ENCODE measurements around the gene AGBL1.

Gene AGBL1

DNA sequence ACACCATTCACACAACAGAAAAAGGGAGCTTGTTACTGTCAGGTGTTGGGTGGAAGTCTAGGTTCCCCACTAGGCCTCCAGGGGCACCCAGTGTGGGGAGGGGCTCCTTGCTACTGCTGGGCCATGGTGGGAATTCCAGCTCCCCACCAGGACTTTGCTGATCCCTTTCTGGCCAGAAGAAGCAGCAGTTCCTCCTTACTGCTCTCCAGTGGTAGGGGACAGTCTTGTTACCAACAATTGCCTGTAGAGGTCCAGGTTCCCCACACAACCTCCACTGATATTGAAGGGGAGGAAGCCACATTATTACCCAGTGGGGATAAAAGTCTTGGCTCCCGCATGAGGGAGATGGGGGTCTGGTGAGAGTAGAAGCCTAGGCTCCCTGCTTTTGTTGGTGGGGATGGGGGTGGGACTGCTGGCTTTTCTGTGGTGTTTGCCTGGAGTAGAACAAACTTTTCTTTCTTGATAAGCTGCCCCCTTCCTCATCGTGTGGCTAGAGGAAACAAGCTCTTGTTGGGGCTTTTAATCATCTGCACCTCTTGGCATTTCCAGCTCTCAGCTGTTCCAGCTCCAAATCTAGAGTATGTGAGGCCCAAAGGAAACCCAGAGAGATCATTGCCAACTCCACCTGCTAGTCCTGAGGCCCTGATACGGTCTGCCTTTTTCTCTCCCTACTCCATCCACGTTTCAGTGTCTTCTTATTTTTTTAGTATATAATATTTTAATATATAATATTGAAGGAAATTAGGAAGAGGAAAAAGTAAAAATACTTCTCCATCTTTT is 824.2 kb downstream of the AGBL1 start:
- DNase-seq: no peak

DNA sequence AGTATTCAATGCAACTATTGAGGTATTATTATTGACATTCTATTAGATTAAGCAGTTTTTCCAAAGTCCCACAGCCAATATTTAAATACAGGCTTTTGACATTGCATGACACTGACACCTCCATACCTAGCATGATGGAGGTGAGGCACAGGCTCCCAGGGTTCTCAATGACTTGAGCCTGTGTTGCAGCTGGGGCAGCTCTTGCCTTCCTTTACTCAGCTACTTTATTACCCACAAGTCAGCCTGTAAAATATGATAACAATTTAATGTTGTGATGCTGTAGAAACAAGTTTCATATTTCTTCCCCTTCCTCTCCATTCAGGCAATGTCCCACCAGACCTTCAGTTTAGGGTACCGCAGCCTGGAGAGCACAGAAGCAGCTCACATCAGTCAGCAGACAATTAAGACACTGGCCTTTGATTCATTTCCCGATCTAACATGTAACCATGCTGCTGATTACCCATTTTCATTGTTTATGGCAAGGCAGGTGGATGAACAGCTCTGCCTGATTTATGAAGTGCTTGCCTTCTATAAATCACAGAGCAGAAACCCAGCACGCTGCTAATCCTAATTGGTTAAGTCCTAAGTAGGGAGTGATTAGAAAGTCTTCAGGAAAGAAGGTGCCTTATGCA is 826.1 kb downstream of the AGBL1 start:
- DNase-seq: no peak

DNA sequence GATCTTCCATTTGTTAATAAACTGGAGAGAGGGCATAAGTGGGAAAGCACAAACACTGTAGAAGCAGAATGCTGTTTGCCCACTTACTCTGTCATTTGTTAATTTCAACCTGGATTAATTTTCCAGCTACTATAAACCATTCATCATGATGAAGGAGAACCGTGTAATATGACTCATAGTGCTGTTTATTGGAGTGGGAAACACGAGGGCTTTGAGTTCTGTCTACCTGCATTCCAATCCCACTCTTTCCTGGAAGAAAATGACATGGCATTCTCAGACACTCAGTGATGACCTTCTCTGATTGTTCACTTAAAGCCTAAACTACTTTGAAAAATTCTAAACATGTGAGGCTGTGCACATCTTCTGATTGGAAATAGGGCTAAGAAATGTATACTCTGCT is 826.7 kb downstream of the AGBL1 start:
- DNase-seq: no peak

DNA sequence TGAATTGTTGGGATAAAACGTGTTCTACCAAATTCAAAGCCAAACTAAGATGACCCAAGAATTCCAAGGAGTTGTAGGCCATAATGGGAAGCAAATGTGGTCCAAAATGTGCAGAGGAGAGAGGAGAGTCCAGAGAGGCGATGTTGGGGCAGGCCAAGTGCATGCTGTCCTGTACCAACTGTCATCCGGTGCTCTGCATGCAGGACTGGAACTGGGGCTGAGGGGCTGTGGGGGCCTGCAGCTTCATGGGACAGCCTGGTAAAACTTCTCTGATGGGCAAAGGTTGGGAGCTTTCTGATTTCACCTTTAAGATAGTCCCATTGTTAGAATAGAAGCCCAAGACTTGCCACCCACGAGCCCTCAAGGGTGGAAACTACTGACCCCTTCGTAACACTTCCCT is 831.4 kb downstream of the AGBL1 start:
- DNase-seq: no peak

DNA sequence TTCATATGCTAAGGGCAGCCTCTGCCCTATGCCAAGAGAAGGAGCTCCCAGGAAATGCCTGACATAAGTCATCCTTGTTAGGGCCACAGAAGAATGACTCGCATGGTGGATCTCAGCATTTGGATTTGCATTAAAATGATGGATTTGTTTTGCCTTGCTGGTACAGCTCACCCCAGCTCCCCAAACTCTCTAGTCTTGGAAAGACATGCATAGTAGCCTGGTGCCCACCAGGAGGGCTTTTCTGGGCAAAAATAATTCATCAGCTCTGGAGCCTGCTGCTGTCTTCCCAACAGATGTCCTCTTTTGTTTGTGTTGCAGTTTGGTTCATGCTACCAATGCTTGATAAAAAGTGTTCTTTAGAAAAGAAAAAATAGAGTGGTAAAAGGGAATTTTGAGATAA is 833.0 kb downstream of the AGBL1 start:
- no peak for DNase-seq

DNA sequence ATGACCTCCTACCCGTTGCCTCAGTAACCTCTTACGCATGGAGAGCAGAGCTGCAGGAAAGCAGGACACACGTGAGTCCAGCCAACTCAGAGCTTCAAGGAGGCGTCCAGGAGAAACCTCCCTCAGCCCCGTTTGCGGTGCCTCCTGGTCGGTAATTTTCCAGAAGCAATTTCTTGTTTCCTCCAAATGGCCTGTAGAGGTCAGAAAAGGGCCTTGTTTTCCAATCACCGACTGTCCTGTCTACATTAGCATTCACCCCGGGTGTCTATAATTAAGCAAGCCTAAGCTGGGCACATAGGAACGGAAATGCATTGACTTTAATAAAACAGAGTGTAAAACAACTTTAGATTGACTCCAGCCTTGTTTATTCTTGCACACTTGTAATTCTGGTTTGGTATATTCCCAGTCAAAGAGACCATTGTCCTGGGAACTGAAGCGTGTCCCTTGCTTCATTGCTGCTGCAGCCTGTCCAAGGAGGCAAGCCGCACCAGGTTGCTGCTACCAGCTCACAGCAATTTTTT is 836.2 kb downstream of the AGBL1 start:
- DNase-seq: no peak

DNA sequence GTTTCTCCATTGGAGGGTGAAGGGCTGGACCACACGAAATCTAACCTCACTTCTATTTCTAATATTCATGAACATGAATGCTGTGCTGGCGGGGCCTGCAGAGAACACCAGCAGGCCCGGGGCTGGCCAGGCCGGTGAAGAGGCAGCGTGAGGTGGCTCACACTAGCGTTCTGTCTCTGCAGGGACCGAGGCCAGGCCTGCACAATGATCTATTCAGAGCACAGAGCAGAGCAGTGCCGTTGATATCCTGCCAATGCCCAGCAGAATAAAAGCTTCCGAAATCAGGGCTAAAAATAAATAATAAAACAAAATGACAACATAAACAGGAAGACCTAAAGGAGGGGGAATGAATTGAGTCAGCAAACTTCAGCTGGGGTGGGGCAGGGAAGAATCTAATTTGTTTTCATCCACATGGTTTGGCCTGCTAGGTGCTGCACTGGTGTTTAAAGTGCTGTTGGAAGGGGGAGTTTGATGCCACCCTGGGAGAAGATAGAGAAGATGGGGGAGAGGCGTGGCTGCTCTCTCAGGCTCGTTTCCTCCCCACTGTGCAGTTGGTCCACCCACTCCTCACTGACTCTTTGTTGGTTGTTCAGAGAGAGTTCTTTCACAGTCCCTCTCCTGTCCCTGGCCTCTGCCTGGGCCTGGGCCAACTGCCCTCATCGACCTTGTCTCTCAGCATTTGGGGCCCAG is 837.1 kb downstream of the AGBL1 start:
- no peak for DNase-seq

DNA sequence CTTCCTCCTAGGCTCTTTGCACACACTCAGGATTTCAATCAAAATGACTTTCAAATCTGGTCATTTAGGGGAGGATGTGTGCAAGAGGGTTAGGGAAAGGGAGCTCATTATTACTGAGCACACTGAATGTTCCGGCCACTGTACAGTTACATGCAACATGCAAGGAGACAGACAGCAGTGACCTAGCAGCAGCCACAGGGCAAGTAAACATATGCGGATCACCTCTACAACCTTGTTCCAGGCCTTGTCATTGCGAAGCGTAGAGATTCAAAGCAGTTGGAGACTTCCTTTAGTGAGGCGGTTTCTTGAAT is 837.6 kb downstream of the AGBL1 start:
- DNase-seq: no peak

DNA sequence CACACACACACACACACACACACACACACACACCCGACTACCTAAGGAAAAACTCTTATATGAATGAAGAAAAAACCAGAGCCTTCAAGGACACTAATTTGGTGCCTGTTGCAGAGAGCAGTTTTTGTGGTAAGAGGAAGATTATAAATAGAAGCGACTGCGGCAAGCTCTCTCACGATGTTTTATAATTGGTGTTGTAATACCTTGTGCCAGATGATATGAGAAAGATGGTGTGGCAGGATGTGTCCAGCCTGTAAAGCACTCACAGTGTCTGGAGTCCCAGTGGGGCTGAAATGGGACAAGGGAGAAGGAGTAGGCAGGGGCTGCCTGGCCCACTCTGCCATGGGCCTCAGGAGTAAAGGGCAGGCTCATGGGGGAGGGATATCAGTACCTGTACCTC is 839.9 kb downstream of the AGBL1 start:
- no peak for DNase-seq

DNA sequence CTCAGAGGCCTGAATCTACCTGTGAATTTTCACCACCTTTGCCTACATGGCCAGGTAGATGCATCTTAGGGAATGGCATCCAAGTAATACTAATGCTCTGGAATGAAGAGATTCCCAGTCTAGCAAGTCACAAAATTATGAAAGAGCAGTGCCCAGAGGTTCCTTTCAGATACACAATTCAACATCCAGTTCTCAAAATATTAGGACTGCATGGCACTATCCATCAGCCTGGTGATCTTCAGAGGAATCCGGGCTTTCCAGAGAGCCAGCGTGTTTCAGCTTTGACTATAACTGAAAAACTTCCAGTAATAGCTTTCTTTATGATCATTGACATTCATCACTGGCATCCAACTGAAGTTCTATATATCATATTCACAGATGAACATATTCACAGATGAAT is 849.8 kb downstream of the AGBL1 start:
- DNase-seq: no peak

DNA sequence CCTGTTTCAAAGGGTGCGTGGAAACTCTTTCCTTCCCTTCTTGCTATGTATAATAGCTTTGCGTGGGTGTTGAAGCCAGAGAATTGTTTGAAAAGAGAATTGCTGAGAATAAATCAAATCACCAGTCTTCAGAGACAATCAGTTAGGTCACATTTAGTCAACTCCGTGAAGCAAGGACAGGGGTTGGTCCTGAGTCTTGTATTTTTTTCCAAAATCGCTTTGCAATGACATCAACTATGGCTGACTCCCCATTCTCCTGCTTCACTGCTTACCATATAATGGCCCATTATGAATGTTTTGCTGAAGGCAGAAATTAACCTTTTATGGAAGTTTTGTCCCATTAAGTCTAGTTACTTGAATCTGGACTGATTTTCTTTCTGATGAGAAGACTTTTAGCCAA is 852.8 kb downstream of the AGBL1 start:
- DNase-seq: no peak

DNA sequence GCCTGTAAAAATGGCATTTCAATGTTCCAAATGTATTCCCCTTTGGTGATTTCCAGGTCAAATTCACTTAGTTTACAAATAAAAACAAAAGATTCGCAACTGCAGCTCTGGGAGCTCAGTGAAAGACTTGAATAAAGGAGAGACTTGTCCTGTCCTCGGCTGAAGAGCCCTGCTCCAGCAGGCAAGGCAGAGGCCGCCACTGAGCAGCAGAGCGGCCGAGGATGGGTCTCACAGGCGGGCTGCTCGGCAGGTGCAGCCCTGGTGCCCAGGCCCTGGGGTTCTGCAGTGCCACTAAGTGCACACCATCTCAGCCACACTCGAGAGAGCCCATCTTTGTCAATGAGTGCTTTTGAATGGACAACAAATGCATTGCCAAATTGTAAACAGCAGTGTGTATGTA is 856.2 kb downstream of the AGBL1 start:
- no peak for DNase-seq

DNA sequence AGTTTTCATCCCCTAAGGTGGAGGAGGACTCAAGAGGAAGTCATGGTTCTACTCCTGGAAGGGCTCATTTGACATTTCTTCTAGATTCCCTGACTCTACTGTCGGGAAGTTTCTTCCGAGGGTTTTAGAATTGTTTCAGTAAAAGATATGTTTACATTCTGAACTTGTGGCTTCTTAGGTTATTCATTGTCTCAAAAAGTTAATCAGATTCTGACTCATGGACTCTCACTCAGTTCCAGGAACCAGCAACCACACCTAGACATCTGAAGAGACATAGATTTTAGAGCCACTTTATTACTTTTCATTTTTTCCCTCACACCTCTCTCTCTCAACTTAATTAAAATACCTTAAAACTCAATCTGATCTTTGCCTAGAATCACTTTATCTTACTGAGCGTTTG is 862.6 kb downstream of the AGBL1 start:
- DNase-seq: no peak

DNA sequence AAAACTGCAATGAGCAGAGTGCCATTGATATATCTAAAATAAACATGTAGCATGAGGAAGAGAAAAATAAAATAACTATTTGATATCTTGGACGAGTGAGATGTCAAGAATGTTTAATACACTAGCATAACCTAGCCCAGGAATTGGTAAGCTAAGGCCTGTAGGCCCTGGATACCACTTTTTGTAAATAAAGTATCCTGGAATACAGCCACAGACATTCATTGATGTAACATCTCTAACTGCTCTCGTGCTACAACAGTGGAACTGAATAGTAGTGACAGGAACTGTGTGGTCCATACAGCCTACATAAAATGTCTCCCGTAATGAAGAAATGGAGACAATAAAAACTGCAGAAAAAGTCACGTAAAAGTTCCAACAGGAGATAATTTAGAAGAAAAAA is 869.0 kb downstream of the AGBL1 start:
- no peak for DNase-seq

DNA sequence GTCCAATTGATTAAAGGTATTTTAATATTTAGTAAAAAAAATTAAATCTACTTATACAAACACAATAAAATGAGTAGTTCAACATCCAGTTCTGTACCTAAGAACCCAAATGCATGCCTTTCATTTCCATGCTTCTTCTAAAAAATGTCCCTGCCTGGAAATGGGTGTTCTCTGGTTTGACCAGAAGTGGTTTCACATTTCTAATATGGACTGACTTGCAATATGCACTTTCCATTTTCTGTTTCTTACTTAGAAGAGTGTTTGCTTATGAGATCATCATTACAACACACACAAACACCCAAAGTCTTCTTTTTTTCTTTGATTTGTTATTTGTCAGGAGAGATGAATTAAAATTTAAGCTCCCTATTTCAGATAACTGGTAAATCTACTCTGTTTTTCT is 879.6 kb downstream of the AGBL1 start:
- DNase-seq: no peak

DNA sequence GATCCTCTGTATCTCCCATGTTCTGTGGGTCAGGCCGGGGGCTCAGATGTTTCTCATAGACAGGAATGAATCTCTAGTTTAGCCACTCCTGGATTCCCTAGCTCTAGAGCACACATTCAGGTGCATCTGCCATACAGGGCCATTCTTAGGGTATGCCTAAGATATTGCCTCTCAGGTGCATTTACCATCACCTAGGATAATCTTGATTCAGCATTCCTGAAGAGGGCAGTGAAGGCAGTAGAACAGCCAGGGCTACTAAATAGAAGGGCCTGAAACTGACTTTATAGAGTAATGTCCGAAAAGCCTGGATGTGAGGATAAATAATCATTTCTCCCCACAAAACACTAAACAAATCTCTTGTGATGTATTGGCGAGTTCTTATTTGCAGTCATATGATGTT is 882.0 kb downstream of the AGBL1 start:
- DNase-seq: no peak

DNA sequence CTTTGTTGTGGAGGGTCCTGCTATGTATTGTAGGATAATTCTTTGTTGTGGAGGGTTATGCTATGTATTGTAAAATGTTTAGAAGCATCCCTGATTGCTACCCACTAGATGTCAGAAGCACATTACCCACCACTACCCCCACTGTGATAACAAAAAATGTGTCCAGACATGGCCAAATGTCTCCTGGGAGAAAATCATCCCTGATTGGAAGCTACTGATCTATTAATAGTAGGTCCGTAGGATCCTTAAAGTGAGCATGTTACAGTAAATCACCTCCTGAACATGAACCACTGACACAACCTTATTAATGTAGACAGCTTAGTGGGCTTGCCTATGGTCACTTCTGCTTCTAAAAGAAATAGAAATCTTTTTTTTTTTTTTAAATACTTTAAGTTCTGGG is 884.6 kb downstream of the AGBL1 start:
- no peak for DNase-seq

DNA sequence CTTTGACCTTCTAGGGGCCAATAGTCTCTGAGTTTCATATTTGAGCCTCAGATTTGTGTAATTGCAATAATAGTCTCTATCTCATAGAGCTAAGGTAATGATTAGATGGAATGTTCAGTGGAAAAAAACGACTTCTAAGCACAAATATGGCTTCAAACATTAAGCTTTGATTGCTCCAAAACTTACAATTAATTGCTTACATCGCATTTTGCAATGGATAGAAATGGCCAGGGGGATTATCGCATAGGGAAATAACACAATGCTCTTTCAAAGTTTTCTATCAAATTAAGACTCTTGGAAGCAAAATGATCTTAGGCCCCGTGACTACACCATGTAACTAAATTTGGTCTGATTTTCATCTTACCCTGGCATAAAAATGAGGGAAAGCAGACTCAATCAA is 888.6 kb downstream of the AGBL1 start:
- DNase-seq: no peak

DNA sequence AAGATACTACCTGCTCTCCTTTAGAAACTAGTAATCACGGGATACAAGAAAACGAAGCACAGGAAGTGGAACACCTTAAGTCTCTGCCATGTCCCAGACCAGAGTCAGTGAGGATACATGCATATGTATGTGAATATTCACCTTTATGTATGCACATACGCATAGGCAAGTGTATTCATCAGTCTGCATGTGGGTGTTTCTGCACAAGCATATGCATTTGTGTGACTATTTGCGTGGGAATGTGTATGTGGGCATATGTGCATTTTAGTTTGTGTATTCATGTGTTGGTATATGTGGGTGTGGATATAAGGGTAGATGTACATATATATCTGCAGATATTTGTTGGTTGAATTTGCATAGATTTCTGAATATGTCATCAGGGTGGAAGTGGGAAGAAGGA is 889.7 kb downstream of the AGBL1 start:
- DNase-seq: no peak

DNA sequence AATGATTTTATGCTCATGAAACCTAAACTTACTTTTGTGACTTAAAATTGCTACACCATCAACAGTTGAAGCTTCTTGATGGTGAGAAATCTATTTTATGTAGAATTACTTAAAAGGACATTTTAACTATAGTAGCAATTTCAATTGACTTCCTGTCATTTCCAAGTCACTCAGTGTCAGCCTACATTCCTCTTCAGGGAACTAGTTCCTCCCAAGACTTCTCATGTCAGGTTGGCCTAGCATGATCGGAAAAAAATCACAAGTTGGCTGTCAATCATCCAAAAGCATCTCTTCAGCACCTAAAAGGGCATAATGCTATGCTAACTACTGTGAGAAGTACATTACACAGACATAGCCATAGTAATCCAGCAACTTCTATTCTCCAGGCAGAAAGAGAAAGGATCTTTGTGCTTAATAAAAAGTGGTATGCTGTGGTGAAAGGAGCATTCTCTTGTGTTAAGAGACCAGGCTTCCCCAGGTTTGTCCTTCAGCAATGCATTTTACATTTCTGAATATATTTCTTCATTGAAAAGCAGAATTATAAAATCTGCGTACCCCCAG is 893.7 kb downstream of the AGBL1 start:
- no peak for DNase-seq

DNA sequence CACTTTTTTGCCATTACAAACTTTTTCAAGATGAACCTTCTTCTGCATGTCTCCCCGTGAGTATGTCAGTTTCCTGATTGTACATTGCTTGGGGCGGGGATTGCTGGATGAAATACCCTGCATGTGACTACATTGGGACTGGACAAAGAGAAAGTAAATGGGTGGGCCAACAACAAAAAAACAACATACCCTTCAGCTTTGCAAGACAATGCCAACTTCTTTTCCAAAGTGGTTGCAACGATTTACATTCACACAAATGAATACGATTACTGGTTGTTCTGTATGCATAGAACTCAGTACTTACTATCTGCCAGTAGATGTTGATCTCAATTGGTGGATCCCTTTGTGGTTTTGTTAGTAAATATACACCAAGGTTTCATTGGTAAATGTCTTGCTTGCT is 908.4 kb downstream of the AGBL1 start:
- DNase-seq: no peak

DNA sequence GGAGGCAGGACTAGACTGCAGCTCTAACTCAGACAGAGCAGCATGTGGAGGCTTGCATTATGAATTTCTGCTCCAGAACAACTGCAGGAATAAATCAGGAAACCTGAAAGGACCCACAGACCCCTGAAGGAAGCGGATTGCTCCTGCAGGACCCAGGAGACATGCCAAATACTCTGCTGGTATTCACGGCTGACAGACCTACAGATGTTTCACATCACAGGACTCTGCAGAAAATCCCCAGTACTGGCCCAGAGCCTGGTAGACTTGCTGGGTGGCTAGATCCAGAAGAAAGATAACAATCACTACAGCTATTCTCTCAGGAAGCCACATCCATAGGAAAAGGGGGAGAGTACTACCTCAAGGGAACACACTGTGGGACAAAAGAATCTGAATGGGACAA is 942.1 kb downstream of the AGBL1 start:
- no peak for DNase-seq

DNA sequence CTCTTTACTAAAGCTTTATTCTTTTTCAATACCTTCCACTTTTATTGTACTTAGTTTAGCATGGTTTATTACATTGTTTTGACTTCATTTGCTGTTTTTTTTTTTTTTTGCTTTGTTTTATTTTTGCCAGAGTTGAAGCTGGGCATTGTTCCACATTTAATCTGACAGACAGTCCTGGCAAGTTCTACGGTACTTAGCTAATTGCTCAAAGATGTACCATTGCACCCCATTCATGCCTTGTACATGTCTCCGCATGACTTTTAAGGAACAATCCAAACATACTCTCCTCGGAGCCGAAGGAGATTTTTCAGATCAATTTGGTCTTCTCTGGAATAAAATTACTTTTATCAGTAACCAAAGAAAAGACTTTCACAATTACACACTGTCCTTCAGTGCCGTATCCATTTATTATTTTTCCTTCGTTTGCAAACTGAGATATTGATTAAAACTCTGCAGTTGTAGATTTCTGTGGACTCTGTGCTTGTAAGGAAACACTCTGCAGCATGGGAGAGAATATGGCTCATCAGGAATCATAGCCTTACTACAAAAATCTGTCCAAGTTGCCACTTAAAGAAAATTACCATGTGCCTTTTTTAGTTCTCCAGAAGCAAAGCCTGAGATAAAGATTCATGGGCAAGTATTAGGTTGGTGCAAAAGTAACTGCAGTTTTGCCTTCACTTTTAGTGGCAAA is 952.0 kb downstream of the AGBL1 start:
- no peak for DNase-seq

Data from 8988T (cell line).